Thyroid gland (tissue), 4 donors: Measurements from ENCODE around the gene KRT3.

ENCODE experiments used
- CTCF ChIP-seq, 6 experiments: fragments of 200-600 bp in 3 of 6; fragments of 450-650 bp in 3 of 6; sonication (generic) in 3 of 6; IDR thresholded peaks; one replicate each; pipeline ENCODE4 v1.5.1; 2016 to 2019; ENCODE audit warnings: antibody characterized with exemption in 6 of 6, mild to moderate bottlenecking in 2 of 6, inconsistent platforms in 1 of 6, moderate library complexity in 1 of 6
- POLR2A ChIP-seq, 2 donors: fragments of 450-650 bp; IDR thresholded peaks; one replicate each; pipeline ENCODE4 v1.6.1; 2017; ENCODE audit warnings: antibody characterized with exemption in 2 of 2, mild to moderate bottlenecking in 2 of 2, moderate library complexity in 1 of 2

- TF ChIP-seq CTCF (IDR thresholded peaks at IDR 0.05) (no peak), POLR2A (IDR thresholded peaks at IDR 0.05) (no peak)
These were observed 9.8 kb upstream of the KRT3 start for GRCh38 chr12:52805739-52806138.
